ENCODE data around the gene MRPL54. TPM values are rescaled to one million over a fixed set of nuclear protein-coding genes. Genes with fewer than 3 reads are reported as not detected.

The MRPL54 gene
- polyA plus RNA-seq, 1 donor from 2014 or later = 74.7 TPM

GRCh38 chr19:3770136-3770999 lies 7.9 kb downstream of the MRPL54 start:
- Histone ChIP-seq H2AFZ (ENCODE audit: low read depth, low read length) (no peak overlapping the region), H4K20me1 (ENCODE audit: insufficient read depth) (no peaks in the 10 kb centered on the region), H3K9ac (ENCODE audit: low read length) (no peak overlapping the region), H3K9me3 (ENCODE audit: low read length) (no peaks in the 10 kb centered on the region), H3K27me3 (ENCODE audit: insufficient read depth, low read depth, low read length) (no peaks in the 10 kb centered on the region), H3K27ac (ENCODE audit: low read length) (no peak overlapping the region), H3K79me2 (replicated peaks; ENCODE audit: insufficient read depth, low read length) (no peaks in the 10 kb centered on the region), H3K9me2 (ENCODE audit: insufficient read depth, low read length) (no peaks in the 10 kb centered on the region), H3K36me3 (ENCODE audit: insufficient read depth, low read length) (no peaks in the 10 kb centered on the region), H3F3A (ENCODE audit: insufficient read depth, low read length, poor library complexity, severe bottlenecking) (no peaks in the 10 kb centered on the region), H3K4me2 (ENCODE audit: low read length) (no peak overlapping the region), H3K4me3 (ENCODE audit: low read length) (no peak overlapping the region)
- TF ChIP-seq SMC3 (conservative IDR thresholded peaks at IDR 0.05; ENCODE audit: poor library complexity) = no peak
- TF ChIP-seq EZH2 (IDR thresholded peaks at IDR 0.05; ENCODE audit: borderline replicate concordance, insufficient read depth, low read length, poor library complexity, severe bottlenecking) = no peak
- TF ChIP-seq TAF1 (IDR thresholded peaks at IDR 0.05; ENCODE audit: low read depth) = no peak
- TF ChIP-seq EP300 (conservative IDR thresholded peaks at IDR 0.05; ENCODE audit: poor library complexity, severe bottlenecking) = no peak
- no peak for TF ChIP-seq POLR2AphosphoS5 (IDR thresholded peaks at IDR 0.05)
- no peak for TF ChIP-seq CTCF (IDR thresholded peaks at IDR 0.05; ENCODE audit: poor library complexity, severe bottlenecking)
- no peak for TF ChIP-seq REST (IDR thresholded peaks at IDR 0.05; ENCODE audit: borderline replicate concordance)
- TF ChIP-seq RAD21 (conservative IDR thresholded peaks at IDR 0.05) = no peak
- TF ChIP-seq MXI1 (conservative IDR thresholded peaks at IDR 0.05; ENCODE audit: poor library complexity, severe bottlenecking) = no peak

- H3K4me3 ChIP-seq (ENCODE audit: low read length) = no peak overlapping the region
- H3K9ac ChIP-seq (ENCODE audit: low read length) = no peak overlapping the region
- H2AFZ ChIP-seq (ENCODE audit: low read depth, low read length) = no peak overlapping the region
- no peaks in the 10 kb centered on the region for H3K9me3 ChIP-seq (ENCODE audit: low read length)
- no peaks in the 10 kb centered on the region for H4K20me1 ChIP-seq (ENCODE audit: insufficient read depth)
- no peak for TF ChIP-seq REST (IDR thresholded peaks at IDR 0.05; ENCODE audit: borderline replicate concordance)
- no peak for TF ChIP-seq POLR2AphosphoS5 (IDR thresholded peaks at IDR 0.05)
- TF ChIP-seq RAD21 (conservative IDR thresholded peaks at IDR 0.05) = no peak
- TF ChIP-seq CTCF (IDR thresholded peaks at IDR 0.05; ENCODE audit: poor library complexity, severe bottlenecking) = no peak
- TF ChIP-seq MXI1 (conservative IDR thresholded peaks at IDR 0.05; ENCODE audit: poor library complexity, severe bottlenecking) = no peak
- H3K27me3 ChIP-seq (ENCODE audit: insufficient read depth, low read depth, low read length) = no peaks in the 10 kb centered on the region
- no peaks in the 10 kb centered on the region for H3K79me2 ChIP-seq (replicated peaks; ENCODE audit: insufficient read depth, low read length)
- H3K36me3 ChIP-seq (ENCODE audit: insufficient read depth, low read length) = no peaks in the 10 kb centered on the region
- no peaks in the 10 kb centered on the region for H3F3A ChIP-seq (ENCODE audit: insufficient read depth, low read length, poor library complexity, severe bottlenecking)
- no peaks in the 10 kb centered on the region for H3K9me2 ChIP-seq (ENCODE audit: insufficient read depth, low read length)
- H3K27ac ChIP-seq (ENCODE audit: low read length) = no peak overlapping the region
- no peak overlapping the region for H3K4me2 ChIP-seq (ENCODE audit: low read length)
These were observed 8.8 kb downstream of the MRPL54 start for GRCh38 chr19:3771000-3771905.

Data from neural cell (in vitro differentiated cells).